K562 treated with DMSO at 1 percent for 24 hours (cell line): ENCODE measurements around the gene RDH14. TPM values are rescaled to one million over a fixed set of nuclear protein-coding genes. Genes with fewer than 3 reads are reported as not detected.

Source experiments
- total RNA-seq: library from RNA; unstranded; fragments of 300-600 nt; gene quantifications from 2 replicates; pipeline ENCODE4 v1.2.3, GENCODE V29; 2022; ENCODE audit warnings: low read depth; ENCODE audit not compliant: insufficient read depth

Gene RDH14, protein sequence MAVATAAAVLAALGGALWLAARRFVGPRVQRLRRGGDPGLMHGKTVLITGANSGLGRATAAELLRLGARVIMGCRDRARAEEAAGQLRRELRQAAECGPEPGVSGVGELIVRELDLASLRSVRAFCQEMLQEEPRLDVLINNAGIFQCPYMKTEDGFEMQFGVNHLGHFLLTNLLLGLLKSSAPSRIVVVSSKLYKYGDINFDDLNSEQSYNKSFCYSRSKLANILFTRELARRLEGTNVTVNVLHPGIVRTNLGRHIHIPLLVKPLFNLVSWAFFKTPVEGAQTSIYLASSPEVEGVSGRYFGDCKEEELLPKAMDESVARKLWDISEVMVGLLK
- total RNA-seq: 16.2 and 20.4 TPM in 2 replicates

DNA sequence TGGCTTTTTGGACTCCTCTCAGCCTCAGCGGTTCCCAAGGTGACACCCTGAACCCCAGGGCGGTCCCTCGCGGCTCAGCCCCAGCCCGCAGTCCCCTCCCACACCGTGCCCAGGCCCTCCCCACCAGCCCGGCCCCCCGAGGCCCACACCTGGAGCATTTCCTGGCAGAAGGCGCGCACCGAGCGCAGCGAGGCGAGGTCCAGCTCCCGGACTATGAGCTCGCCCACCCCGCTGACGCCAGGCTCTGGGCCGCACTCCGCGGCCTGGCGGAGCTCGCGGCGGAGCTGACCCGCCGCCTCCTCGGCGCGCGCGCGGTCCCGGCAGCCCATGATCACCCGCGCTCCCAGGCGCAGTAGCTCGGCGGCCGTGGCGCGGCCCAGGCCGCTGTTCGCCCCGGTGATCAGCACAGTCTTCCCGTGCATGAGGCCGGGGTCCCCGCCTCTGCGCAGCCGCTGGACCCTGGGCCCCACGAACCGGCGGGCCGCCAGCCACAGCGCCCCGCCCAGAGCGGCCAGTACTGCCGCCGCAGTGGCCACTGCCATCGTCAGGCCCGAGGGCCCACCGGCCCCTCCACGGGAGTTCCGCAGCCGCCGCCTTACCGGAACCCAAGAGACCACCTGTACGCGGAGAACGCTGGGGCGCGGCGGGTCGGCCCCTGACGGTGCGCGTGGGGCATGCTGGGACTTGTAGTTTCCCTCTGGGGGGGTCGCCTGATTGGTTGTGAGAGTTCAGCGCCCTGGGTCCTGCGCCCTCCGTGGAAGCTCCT lies at the start of gene RDH14:
Gene RDH14 (minus strand): TSS at position 623 of the 766 bp plus-strand sequence. CDS start 81 bp downstream, at position 542.

DNA sequence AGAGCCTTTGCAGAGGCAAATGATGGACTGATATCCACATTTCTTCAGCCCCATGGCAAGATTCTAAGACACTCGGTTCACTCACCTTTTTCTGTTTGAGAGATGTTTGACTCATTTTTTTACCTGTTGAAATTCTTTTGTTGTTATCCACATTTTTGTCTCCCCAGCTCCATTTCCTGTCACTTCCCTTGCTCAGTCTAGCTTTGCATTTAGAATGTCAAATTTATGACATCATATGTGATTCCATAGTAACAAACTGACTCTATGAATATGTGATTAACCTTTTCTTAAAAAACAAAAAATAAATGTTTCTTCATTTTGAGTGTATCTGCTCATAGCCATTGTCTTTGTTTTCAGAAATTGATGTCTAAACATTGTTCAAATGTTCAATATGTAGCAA lies 28.9 kb upstream of the RDH14 start, which contains the start of gene NT5C1B:
Gene NT5C1B (minus strand): TSS at position 216 of the 400 bp plus-strand sequence. CDS start 101 bp downstream, at position 115.

Other genes starting within 250 kb of the RDH14 start
- gene NT5C1B, start 28.9 kb upstream of the RDH14 start, total RNA-seq: not detected in 2 replicates